HCT116 (cell line): ENCODE measurements around the gene FAP. TPM values are rescaled to one million over a fixed set of nuclear protein-coding genes. Genes with fewer than 3 reads are reported as not detected.

ENCODE experiments used
- ATAC-seq: fragments of 200-7000 bp; cut with Tn5 transposase; 2 replicates; pipeline ENCODE4 v1.9.1; 2020; ENCODE audit warnings: mild to moderate bottlenecking, moderate library complexity
- BruUV-seq: library from RNA; stranded (reverse); fragments of 400-500 nt; replicated peaks from 2 replicates; lab custom pipeline; 2021; lab: Mats Ljungman, UMichigan
- CTCF ChIA-PET: fragments of 300-600 bp; sonication (Branson Sonifier 250); formaldehyde crosslinking; loops from one replicate; lab custom pipeline; 2021; ENCODE audit warnings: antibody characterized with exemption; lab: Charles Lee
- POLR2A ChIA-PET: fragments of 300-600, 350-600 bp; sonication (Branson Sonifier 250); formaldehyde crosslinking; loops from one replicate; lab custom pipeline; 2021; ENCODE audit warnings: antibody characterized with exemption; lab: Charles Lee
- RAD21 ChIA-PET, 2 experiments: fragments of 300-600 bp; sonication (Branson Sonifier 250); formaldehyde crosslinking; loops; one replicate each; lab custom pipeline; 2023; ENCODE audit warnings: low total read pairs in 2 of 2; ENCODE audit not compliant: uncharacterized antibody in 2 of 2, unreplicated experiment in 2 of 2, low non-redundant PET in 1 of 2; lab: Charles Lee
- DNase-seq: peaks from one replicate; pipeline ENCODE4 v3.0.0-alpha.2; 2010; ENCODE audit warnings: low read depth, low spot score
- H2AFZ ChIP-seq: fragments of 200-600 bp; shearing (Covaris generic), sonication (generic); 2 replicates; pipeline ENCODE4 v1.6.1; 2017; ENCODE audit warnings: low read depth, mixed run types, mixed read lengths, antibody characterized with exemption, low read length; ENCODE audit not compliant: poor library complexity, severe bottlenecking
- H3K27ac ChIP-seq: 2 replicates; pipeline ENCODE4 v1.5.1; 2012; ENCODE audit warnings: low read depth, low read length
- H3K27me3 ChIP-seq: fragments of 200-600 bp; sonication (generic); 2 replicates; pipeline ENCODE4 v1.6.1; 2016; ENCODE audit warnings: mixed run types, low read length, mixed read lengths; ENCODE audit not compliant: insufficient read depth
- H3K36me3 ChIP-seq, 2 experiments: fragments of 200-500 bp in 1 of 2; fragments of 200-600 bp in 1 of 2; sonication (Bioruptor generic) in 1 of 2; sonication (generic) in 1 of 2; 2 replicates each; pipeline versions ENCODE4 v1.5.1 to v1.6.1; 2014 to 2016; ENCODE audit warnings: low read length in 2 of 2, inconsistent platforms in 1 of 2, mixed read lengths in 1 of 2, mixed run types in 1 of 2; ENCODE audit not compliant: insufficient read depth in 2 of 2, control insufficient read depth in 1 of 2
- H3K4me1 ChIP-seq, 2 experiments: fragments of 200-600 bp in 1 of 2; sonication (generic) in 1 of 2; 2 replicates each; pipeline versions ENCODE4 v1.5.1 to v1.6.1; 2012 to 2017; ENCODE audit warnings: low read length in 2 of 2, inconsistent platforms in 1 of 2, mild to moderate bottlenecking in 1 of 2, mixed read lengths in 1 of 2, mixed run types in 1 of 2, moderate library complexity in 1 of 2; ENCODE audit not compliant: insufficient read depth in 2 of 2, control insufficient read depth in 1 of 2
- H3K4me2 ChIP-seq: fragments of 200-600 bp; sonication (generic); 2 replicates; pipeline ENCODE4 v1.6.1; 2017; ENCODE audit warnings: mixed run types, low read length, mixed read lengths
- H3K4me3 ChIP-seq, 2 experiments: fragments of 200-600 bp in 1 of 2; sonication (generic) in 1 of 2; replicated peaks in 1 of 2; 2 replicates each; pipeline ENCODE4 v1.5.1; 2011 to 2016; ENCODE audit warnings: low read length in 2 of 2, control low read depth in 1 of 2, low read depth in 1 of 2, mild to moderate bottlenecking in 1 of 2, mixed read lengths in 1 of 2, mixed run types in 1 of 2
- H3K79me2 ChIP-seq: fragments of 200-600 bp; sonication (generic); 2 replicates; pipeline ENCODE4 v1.6.1; 2017; ENCODE audit warnings: mild to moderate bottlenecking, mixed run types, low read length, moderate library complexity, mixed read lengths; ENCODE audit not compliant: insufficient read depth
- H3K9ac ChIP-seq: fragments of 200-600 bp; sonication (generic); 2 replicates; pipeline ENCODE4 v1.6.1; 2016; ENCODE audit warnings: low read length, mixed read lengths
- H3K9me2 ChIP-seq: fragments of 200-600 bp; sonication (generic), shearing (Covaris generic); 2 replicates; pipeline ENCODE4 v1.6.1; 2017; ENCODE audit warnings: mixed run types, mild to moderate bottlenecking, moderate library complexity; ENCODE audit not compliant: insufficient read depth
- H3K9me3 ChIP-seq, 2 experiments: fragments of 200-500 bp in 1 of 2; fragments of 200-600 bp in 1 of 2; sonication (Bioruptor generic) in 1 of 2; sonication (generic) in 1 of 2; 2 replicates each; pipeline ENCODE4 v1.6.1; 2014 to 2017; ENCODE audit warnings: low read length in 2 of 2, mixed read lengths in 2 of 2, inconsistent platforms in 1 of 2, low read depth in 1 of 2, mild to moderate bottlenecking in 1 of 2, mixed run types in 1 of 2, moderate library complexity in 1 of 2; ENCODE audit not compliant: control insufficient read depth in 1 of 2, insufficient read depth in 1 of 2
- H4K20me1 ChIP-seq: fragments of 200-600 bp; sonication (generic), shearing (Covaris generic); 2 replicates; pipeline ENCODE4 v1.6.1; 2017; ENCODE audit warnings: mixed run types, mild to moderate bottlenecking, moderate library complexity; ENCODE audit not compliant: insufficient read depth
- CBX3 ChIP-seq: IDR thresholded peaks from 2 replicates; pipeline ENCODE4 v1.6.1; 2012; ENCODE audit warnings: low read depth
- EGR1 ChIP-seq: IDR thresholded peaks from 2 replicates; pipeline ENCODE4 v1.6.1; 2012; ENCODE audit warnings: low read depth
- EZH2 ChIP-seq: fragments of 200-600 bp; sonication (generic); IDR thresholded peaks from 2 replicates; pipeline ENCODE4 v1.6.1; 2017; ENCODE audit warnings: antibody characterized with exemption, mixed run types
- EZH2phosphoT487 ChIP-seq: fragments of 200-600 bp; IDR thresholded peaks from 2 replicates; pipeline ENCODE4 v1.6.1; 2018; ENCODE audit warnings: antibody characterized with exemption, borderline replicate concordance
- FOSL1 ChIP-seq: IDR thresholded peaks from 2 replicates; pipeline ENCODE4 v1.6.1; 2012; ENCODE audit warnings: low read depth
- POLR2A ChIP-seq: IDR thresholded peaks from 2 replicates; pipeline ENCODE4 v1.7.0; 2011; ENCODE audit warnings: borderline replicate concordance; ENCODE audit not compliant: insufficient read depth, insufficient read length; ENCODE audit errors: extremely low read depth
- POLR2AphosphoS5 ChIP-seq: IDR thresholded peaks from 2 replicates; pipeline ENCODE4 v1.6.1; 2011; ENCODE audit warnings: mild to moderate bottlenecking, low read depth, low read length, moderate library complexity
- RAD21 ChIP-seq: IDR thresholded peaks from 2 replicates; pipeline ENCODE4 v1.6.1; 2012; ENCODE audit warnings: low read depth, mild to moderate bottlenecking
- SRF ChIP-seq: IDR thresholded peaks from 2 replicates; pipeline ENCODE4 v1.6.1; 2012; ENCODE audit warnings: low read depth
- TCF7L2 ChIP-seq: IDR thresholded peaks from 2 replicates; pipeline ENCODE4 v1.7.0; 2011; ENCODE audit warnings: borderline replicate concordance, inconsistent platforms; ENCODE audit not compliant: insufficient read depth, insufficient read length; ENCODE audit errors: extremely low read depth
- ZNF274 ChIP-seq: fragments of 200-500 bp; sonication (Bioruptor generic); IDR thresholded peaks from 2 replicates; pipeline ENCODE4 v1.6.1; 2014; ENCODE audit warnings: mild to moderate bottlenecking, low read depth, low read length, inconsistent platforms
- intact Hi-C: fragments of 100-400 bp; cut with micrococcal nuclease; formaldehyde crosslinking; loops from 2 replicates; pipeline ENCODE4 v1.10.0; 2022
- total RNA-seq: library from RNA; stranded (reverse); gene quantifications from one replicate; pipeline ENCODE4 v1.2.1, GENCODE V29; 2021; ENCODE audit not compliant: unreplicated experiment
- TF ChIP-seq, protein P1 (sequence below): IDR thresholded peaks from 2 replicates; pipeline ENCODE4 v1.6.1; 2012; ENCODE audit warnings: low read depth
- TF ChIP-seq, protein P2 (sequence below): IDR thresholded peaks from 2 replicates; pipeline ENCODE4 v1.6.1; 2012
- TF ChIP-seq, protein P3 (sequence below): IDR thresholded peaks from 2 replicates; pipeline ENCODE4 v1.6.1; 2011; ENCODE audit warnings: mild to moderate bottlenecking, low read length, moderate library complexity; ENCODE audit not compliant: insufficient replicate concordance; ENCODE audit errors: extremely low read depth
- TF ChIP-seq, protein P4 (sequence below): IDR thresholded peaks from 2 replicates; pipeline ENCODE4 v1.6.1; 2012

FAP gene
- total RNA-seq, 1 experiment from 2014 or later = not detected

DNA sequence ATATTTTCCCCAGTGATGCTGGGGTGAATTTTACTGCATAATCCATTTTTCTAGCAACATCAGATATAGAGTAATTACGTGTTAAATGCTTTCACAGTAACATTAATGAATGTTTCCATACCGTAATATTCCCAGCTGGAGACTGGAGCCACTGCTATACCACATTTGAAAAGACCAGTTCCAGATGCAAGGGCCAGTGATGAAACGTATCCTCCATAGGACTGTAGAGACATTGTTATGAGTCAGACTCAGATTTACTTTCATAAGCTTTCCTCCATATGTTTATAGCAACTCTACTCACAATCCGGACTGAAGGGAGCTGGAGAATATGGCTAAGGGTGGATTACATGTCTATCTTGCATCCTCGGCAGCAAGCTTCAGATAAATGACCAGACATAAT lies 68.5 kb downstream of the FAP start:
- intact Hi-C loops = no loop called here
- CTCF ChIA-PET = interaction anchor here (0.8 kb wide), 1 partner anchor 22 kb away, joined by 4 read pairs; no protein-coding TSS in a partner anchor
- DNase-seq = no peak
- Histone ChIP-seq H3K9ac (no peak overlapping the region), H3K9me3 (no peaks in the 10 kb centered on the region), H3K4me3 (no peak overlapping the region), H3K27ac (no peak overlapping the region)
- RAD21 ChIA-PET = no interaction called here
- BruUV-seq = no TSS peak
- TF ChIP-seq EGR1 = no peak
- TF ChIP-seq, protein P1, sequence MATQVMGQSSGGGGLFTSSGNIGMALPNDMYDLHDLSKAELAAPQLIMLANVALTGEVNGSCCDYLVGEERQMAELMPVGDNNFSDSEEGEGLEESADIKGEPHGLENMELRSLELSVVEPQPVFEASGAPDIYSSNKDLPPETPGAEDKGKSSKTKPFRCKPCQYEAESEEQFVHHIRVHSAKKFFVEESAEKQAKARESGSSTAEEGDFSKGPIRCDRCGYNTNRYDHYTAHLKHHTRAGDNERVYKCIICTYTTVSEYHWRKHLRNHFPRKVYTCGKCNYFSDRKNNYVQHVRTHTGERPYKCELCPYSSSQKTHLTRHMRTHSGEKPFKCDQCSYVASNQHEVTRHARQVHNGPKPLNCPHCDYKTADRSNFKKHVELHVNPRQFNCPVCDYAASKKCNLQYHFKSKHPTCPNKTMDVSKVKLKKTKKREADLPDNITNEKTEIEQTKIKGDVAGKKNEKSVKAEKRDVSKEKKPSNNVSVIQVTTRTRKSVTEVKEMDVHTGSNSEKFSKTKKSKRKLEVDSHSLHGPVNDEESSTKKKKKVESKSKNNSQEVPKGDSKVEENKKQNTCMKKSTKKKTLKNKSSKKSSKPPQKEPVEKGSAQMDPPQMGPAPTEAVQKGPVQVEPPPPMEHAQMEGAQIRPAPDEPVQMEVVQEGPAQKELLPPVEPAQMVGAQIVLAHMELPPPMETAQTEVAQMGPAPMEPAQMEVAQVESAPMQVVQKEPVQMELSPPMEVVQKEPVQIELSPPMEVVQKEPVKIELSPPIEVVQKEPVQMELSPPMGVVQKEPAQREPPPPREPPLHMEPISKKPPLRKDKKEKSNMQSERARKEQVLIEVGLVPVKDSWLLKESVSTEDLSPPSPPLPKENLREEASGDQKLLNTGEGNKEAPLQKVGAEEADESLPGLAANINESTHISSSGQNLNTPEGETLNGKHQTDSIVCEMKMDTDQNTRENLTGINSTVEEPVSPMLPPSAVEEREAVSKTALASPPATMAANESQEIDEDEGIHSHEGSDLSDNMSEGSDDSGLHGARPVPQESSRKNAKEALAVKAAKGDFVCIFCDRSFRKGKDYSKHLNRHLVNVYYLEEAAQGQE = no peak
- TF ChIP-seq FOSL1 = no peak
- TF ChIP-seq TCF7L2 = no peak
- no peak for TF ChIP-seq ZNF274
- TF ChIP-seq POLR2A = no peak
- TF ChIP-seq, protein P2, sequence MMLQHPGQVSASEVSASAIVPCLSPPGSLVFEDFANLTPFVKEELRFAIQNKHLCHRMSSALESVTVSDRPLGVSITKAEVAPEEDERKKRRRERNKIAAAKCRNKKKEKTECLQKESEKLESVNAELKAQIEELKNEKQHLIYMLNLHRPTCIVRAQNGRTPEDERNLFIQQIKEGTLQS = no peak
- no peak for TF ChIP-seq RAD21
- no peak for TF ChIP-seq EZH2phosphoT487
- TF ChIP-seq, protein P3, sequence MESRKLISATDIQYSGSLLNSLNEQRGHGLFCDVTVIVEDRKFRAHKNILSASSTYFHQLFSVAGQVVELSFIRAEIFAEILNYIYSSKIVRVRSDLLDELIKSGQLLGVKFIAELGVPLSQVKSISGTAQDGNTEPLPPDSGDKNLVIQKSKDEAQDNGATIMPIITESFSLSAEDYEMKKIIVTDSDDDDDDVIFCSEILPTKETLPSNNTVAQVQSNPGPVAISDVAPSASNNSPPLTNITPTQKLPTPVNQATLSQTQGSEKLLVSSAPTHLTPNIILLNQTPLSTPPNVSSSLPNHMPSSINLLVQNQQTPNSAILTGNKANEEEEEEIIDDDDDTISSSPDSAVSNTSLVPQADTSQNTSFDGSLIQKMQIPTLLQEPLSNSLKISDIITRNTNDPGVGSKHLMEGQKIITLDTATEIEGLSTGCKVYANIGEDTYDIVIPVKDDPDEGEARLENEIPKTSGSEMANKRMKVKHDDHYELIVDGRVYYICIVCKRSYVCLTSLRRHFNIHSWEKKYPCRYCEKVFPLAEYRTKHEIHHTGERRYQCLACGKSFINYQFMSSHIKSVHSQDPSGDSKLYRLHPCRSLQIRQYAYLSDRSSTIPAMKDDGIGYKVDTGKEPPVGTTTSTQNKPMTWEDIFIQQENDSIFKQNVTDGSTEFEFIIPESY = no peak
- no peak for TF ChIP-seq POLR2AphosphoS5
- no peak for TF ChIP-seq EZH2
- TF ChIP-seq, protein P4, sequence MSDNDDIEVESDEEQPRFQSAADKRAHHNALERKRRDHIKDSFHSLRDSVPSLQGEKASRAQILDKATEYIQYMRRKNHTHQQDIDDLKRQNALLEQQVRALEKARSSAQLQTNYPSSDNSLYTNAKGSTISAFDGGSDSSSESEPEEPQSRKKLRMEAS = no peak
- TF ChIP-seq SRF = no peak
- TF ChIP-seq CBX3 = no peak
- TF ChIP-seq, all 23 proteins: peak for 0
- Histone ChIP-seq H3K9me2 (no peaks in the 10 kb centered on the region), H3K79me2 (no peaks in the 10 kb centered on the region), H2AFZ (no peak overlapping the region), H3K4me1 (no peaks in the 10 kb centered on the region), H3K36me3 (no peaks in the 10 kb centered on the region), H3K4me2 (no peak overlapping the region), H4K20me1 (no peaks in the 10 kb centered on the region), H3K27me3 (no peaks in the 10 kb centered on the region)
- POLR2A ChIA-PET = no interaction called here
- ATAC-seq = no peak
